B cell (primary cell): ENCODE measurements around the gene HOMEZ. TPM values are rescaled to one million over a fixed set of nuclear protein-coding genes. Genes with fewer than 3 reads are reported as not detected.

Source experiments
- ATAC-seq: fragments of 200-7000 bp; cut with Tn5 transposase; one replicate; pipeline ENCODE4 v1.10.0; 2021; ENCODE audit warnings: low read depth, mild to moderate bottlenecking, moderate number of reproducible peaks, moderate library complexity
- CTCF ChIA-PET: fragments of 350-600 bp; sonication (Branson Sonifier 250); formaldehyde crosslinking; loops from one replicate; lab custom pipeline; 2021; ENCODE audit warnings: antibody characterized with exemption, inconsistent platforms; lab: Charles Lee
- POLR2A ChIA-PET: fragments of 350-600 bp; sonication (Branson Sonifier 250); formaldehyde crosslinking; loops from one replicate; lab custom pipeline; 2021; ENCODE audit warnings: antibody characterized with exemption; lab: Charles Lee
- DNase-seq: peaks from one replicate; pipeline ENCODE4 v3.0.0; 2013
- H2AFZ ChIP-seq: 2 replicates; pipeline ENCODE4 v1.6.1; 2012; ENCODE audit warnings: mild to moderate bottlenecking, low read depth, low read length; ENCODE audit not compliant: insufficient read depth, poor library complexity, severe bottlenecking
- H3K27ac ChIP-seq, 2 donors: 1 replicate in 1 of 2; 2 replicates in 1 of 2; pipeline ENCODE4 v1.5.1; 2012 to 2013; ENCODE audit warnings: low read length in 2 of 2, mild to moderate bottlenecking in 2 of 2, moderate library complexity in 1 of 2
- H3K27me3 ChIP-seq, 4 experiments: fragments of 200-600 bp in 1 of 4; sonication (generic) in 1 of 4; replicated peaks in 1 of 4; 1 replicate in 2 of 4; 2 replicates in 2 of 4; pipeline versions ENCODE4 v1.6.1 to v1.7.0; 2013 to 2016; ENCODE audit warnings: low read length in 3 of 4, mild to moderate bottlenecking in 2 of 4, mixed read lengths in 1 of 4, moderate library complexity in 1 of 4; ENCODE audit not compliant: insufficient read depth in 4 of 4, control insufficient read depth in 3 of 4; ENCODE audit errors: control extremely low read depth in 1 of 4
- H3K36me3 ChIP-seq, 2 experiments: replicated peaks in 1 of 2; 1 replicate in 1 of 2; 2 replicates in 1 of 2; pipeline versions ENCODE4 v1.6.1 to v1.7.1; 2013; ENCODE audit warnings: low read length in 1 of 2; ENCODE audit not compliant: insufficient read depth in 2 of 2, control insufficient read depth in 1 of 2; ENCODE audit errors: control extremely low read depth in 1 of 2, extremely low read depth in 1 of 2
- H3K4me1 ChIP-seq, 2 donors: fragments of 200-600 bp in 1 of 2; sonication (generic) in 1 of 2; 1 replicate in 1 of 2; 2 replicates in 1 of 2; pipeline versions ENCODE4 v1.5.1 to v1.6.1; 2013 to 2017; ENCODE audit warnings: low read length in 2 of 2; ENCODE audit not compliant: control insufficient read depth in 2 of 2, insufficient read depth in 2 of 2
- H3K4me2 ChIP-seq: replicated peaks from 2 replicates; pipeline ENCODE3; 2012; ENCODE audit warnings: mild to moderate bottlenecking, low read depth, low read length; ENCODE audit not compliant: poor library complexity, severe bottlenecking
- H3K4me3 ChIP-seq, 5 experiments: fragments of 200-600 bp in 1 of 5; sonication (generic) in 1 of 5; 1 replicate in 3 of 5; 2 replicates in 2 of 5; pipeline versions ENCODE4 v1.5.1 to v1.7.0; 2011 to 2016; ENCODE audit warnings: low read length in 4 of 5, mild to moderate bottlenecking in 4 of 5, low read depth in 2 of 5, control low read depth in 1 of 5, moderate library complexity in 1 of 5; ENCODE audit not compliant: insufficient read depth in 1 of 5; ENCODE audit errors: control extremely low read depth in 1 of 5, extremely low read depth in 1 of 5
- H3K79me2 ChIP-seq: fragments of 200-600 bp; sonication (generic); one replicate; pipeline ENCODE4 v1.6.0; 2016; ENCODE audit warnings: low read length; ENCODE audit not compliant: control insufficient read depth, insufficient read depth
- H3K9ac ChIP-seq: fragments of 200-600 bp; sonication (generic); 2 replicates; pipeline ENCODE4 v1.6.1; 2017; ENCODE audit warnings: mild to moderate bottlenecking, low read length, moderate library complexity
- H3K9me3 ChIP-seq, 3 donors: one replicate each; pipeline versions ENCODE4 v1.6.1 to v1.7.1; 2013; ENCODE audit warnings: low read length in 2 of 3; ENCODE audit not compliant: control insufficient read depth in 2 of 3, insufficient read depth in 1 of 3; ENCODE audit errors: control extremely low read depth in 1 of 3
- H4K20me1 ChIP-seq: 2 replicates; pipeline ENCODE4 v1.6.0; 2012; ENCODE audit warnings: mild to moderate bottlenecking, low read length; ENCODE audit not compliant: insufficient read depth, control insufficient read depth, poor library complexity, severe bottlenecking
- H3K27ac Mint-ChIP-seq: one replicate; pipeline ENCODE4 v1.8.0; 2021; ENCODE audit warnings: mixed read lengths
- H3K27me3 Mint-ChIP-seq: one replicate; pipeline ENCODE4 v1.8.0; 2021; ENCODE audit warnings: mixed read lengths
- H3K4me1 Mint-ChIP-seq: one replicate; pipeline ENCODE4 v1.8.0; 2021; ENCODE audit warnings: mixed read lengths
- H3K4me3 Mint-ChIP-seq: one replicate; pipeline ENCODE4 v1.8.0; 2021; ENCODE audit warnings: mixed read lengths
- H3K9me3 Mint-ChIP-seq: one replicate; pipeline ENCODE4 v1.8.0; 2022; ENCODE audit warnings: mixed read lengths; ENCODE audit not compliant: insufficient read depth
- CTCF ChIP-seq: fragments of 200-600 bp; IDR thresholded peaks from one replicate; pipeline ENCODE4 v1.8.0; 2022; ENCODE audit warnings: antibody characterized with exemption, mild to moderate bottlenecking
- EZH2 ChIP-seq: IDR thresholded peaks from 2 replicates; pipeline ENCODE4 v1.6.1; 2012; ENCODE audit warnings: borderline replicate concordance, low read depth, mild to moderate bottlenecking, moderate library complexity, low read length; ENCODE audit not compliant: insufficient read depth, poor library complexity, severe bottlenecking
- WGBS: methylation state at CpG from one replicate; pipeline ENCODE4 v1.1.5; 2013; ENCODE audit warnings: missing lambda C conversion rate; ENCODE audit not compliant: insufficient coverage; 5-methylcytosine and 5-hydroxymethylcytosine counted together
- intact Hi-C: fragments of 100-400 bp; cut with micrococcal nuclease; formaldehyde crosslinking; loops from one replicate; pipeline ENCODE4 v1.10.0; 2022
- polyA plus RNA-seq: library from polyadenylated mRNA; depleted of rRNA; stranded (reverse); fragments of >200 nt; gene quantifications from 2 replicates; pipeline ENCODE4 v1.2.3, GENCODE V29; 2012
- total RNA-seq, 2 donors: library from RNA; stranded (reverse); fragments of 120-200 nt in 1 of 2; gene quantifications; 1 replicate in 1 of 2; 2 replicates in 1 of 2; pipeline versions ENCODE4 v1.2.3 to v1.2.4, GENCODE V29; 2013 to 2022

The HOMEZ gene
- total and polyA plus RNA-seq, 2 donors (not counting 1 experiment from before 2014, with no cell fraction given): 4.2 to 15.5 TPM

GRCh38 chr14:23302290-23303225, 16.6 kb upstream of the HOMEZ start, which contains the start of gene PPP1R3E:
Gene PPP1R3E, minus strand, starts transcription at chr14:23302859. Its CDS starts 283 bp downstream, at chr14:23302576.
- Mint-ChIP-seq H3K4me1 (peaks cover 45% of the 10 kb centered on the region), H3K4me3 (peak within 1 kb of the TSS; percentile 98), H3K9me3 (no peaks in the 10 kb centered on the region), H3K27ac (peak within 1 kb of the TSS; percentile 98), H3K27me3 (no peaks in the 10 kb centered on the region)
- ChIA-PET CTCF (interaction anchor here (0.6 to 8.6 kb wide), 9 partner anchors 16 to 726 kb away, joined by 3 to 56 read pairs (median 5); partner anchors contain the start of genes ACIN1, C14orf119, CDH24 and HOMEZ), POLR2A (interaction anchor here (0.5 to 5.0 kb wide), 8 partner anchors 14 to 384 kb away, joined by 3 to 84 read pairs (median 5); partner anchors contain the start of genes ACIN1, C14orf119, HOMEZ and PABPN1)
- peak; percentile 25 for ATAC-seq
- Histone ChIP-seq H3K27ac (peak within 1 kb of the TSS; percentile 95 to 96), H3K4me2 (peak within 1 kb of the TSS; percentile 98), H3K79me2 (peaks cover 6% of the 10 kb centered on the region), H3K27me3 (no peaks in the 10 kb centered on the region), H3K4me3 (peak within 1 kb of the TSS; percentile 54 to 86 (median 81)), H4K20me1 (no peaks in the 10 kb centered on the region), H3K9me3 (peaks cover 0 to 3% (median 0%) of the 10 kb centered on the region in 3 donors), H3K9ac (peak within 1 kb of the TSS; percentile 90), H3K36me3 (peaks cover 0 to 5% of the 10 kb centered on the region in 2 experiments), H3K4me1 (peaks cover 25 to 37% of the 10 kb centered on the region in 2 donors), H2AFZ (peak within 1 kb of the TSS; percentile 92)
- TF ChIP-seq CTCF (no peak), EZH2 (no peak)
- WGBS: 2% methylated on average over 72 of the region's 81 CpGs
- DNase-seq: peak; percentile 91
- intact Hi-C loops: loop anchor here (5.0 to 10.0 kb wide), 7 partner anchors 255 to 1920 kb away; partner anchors contain the start of genes PRMT5, PSME2, RNF31 and SUPT16H
